ENCODE measurements around the gene BACE1-AS.

The BACE1-AS gene

DNA sequence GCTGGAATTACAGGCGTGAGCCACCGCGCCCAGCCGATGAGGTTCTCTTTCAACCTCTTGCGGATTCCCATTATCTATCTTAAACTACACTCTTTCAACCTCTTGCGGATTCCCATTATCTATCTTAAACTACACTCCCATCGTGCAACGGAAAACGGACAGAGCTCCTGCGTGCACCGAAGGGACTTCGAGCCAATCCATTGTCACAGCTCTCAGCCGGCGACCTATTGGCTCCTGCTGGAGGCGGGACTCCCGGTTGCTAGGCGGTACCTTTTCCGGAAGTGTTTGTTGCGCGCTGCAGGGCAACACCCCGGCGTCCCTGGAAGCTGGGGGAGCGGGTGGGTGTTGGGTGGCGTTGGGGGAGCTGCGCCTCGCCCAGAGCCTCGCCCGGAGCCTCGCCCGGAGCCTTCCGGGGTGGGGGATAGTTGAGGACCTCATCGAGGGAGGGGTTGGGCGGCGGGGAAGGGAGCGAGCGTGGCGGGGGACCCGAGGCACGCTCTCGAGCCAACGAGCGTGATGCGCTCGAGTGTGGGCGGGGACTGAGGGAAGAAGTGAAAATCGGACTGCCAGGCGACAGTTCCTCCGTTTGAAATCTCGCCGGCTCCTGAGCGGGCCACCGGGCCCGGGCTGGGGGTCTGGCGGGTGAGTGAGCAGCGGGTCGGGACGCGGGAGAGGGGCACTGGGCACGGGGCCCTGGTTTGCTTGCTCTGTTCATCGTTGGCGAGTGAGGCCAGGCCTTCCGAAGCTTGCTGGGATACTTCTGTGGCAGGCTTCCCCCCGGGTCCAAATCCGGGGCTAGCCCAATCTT, 36.6 kb downstream of the BACE1-AS start, which contains the start of gene CEP164:
Gene CEP164 (plus strand): TSS at position 288 of the 808 bp plus-strand sequence. CDS start 10,733 bp downstream, outside the sequence.
- DNase-seq = peak; percentile 86

DNA sequence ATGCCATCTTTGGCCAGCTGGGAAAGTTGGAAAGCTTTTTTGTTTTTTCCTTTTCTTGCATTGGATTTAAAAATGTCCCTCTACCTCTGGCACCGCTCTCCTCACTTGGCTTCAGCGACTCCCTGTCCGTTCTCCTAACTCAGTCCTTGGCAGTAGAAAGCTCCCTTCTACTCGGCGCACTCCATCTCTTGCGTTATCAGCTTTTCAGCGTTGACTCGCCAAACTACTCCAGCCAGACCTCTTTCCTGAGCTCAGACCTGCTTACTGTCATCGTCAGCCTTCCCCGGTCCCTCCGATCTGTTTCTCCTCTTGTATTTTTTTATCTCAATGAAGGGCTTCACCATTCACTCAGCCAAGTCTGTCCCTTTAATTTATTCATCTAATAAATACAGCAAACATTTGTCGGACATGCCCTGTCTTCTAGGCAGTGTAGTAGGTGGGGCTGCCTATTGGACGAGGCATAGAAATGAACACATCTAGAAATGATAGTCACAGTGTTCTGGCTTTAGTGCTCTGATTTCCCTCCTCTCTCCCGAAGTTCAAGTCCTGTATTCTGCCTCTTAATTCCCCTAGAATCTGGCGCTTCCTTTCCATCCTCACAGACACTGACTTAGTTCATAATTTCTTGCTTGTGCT, 37.3 kb downstream of the BACE1-AS start:
- DNase-seq = no peak

- DNase-seq = no peak
These were observed 41.7 kb downstream of the BACE1-AS start for GRCh38 chr11:117332843-117333242.

- DNase-seq = no peak
These were observed 42.8 kb downstream of the BACE1-AS start for GRCh38 chr11:117333917-117334316.

- DNase-seq = no peak
These were observed 43.8 kb downstream of the BACE1-AS start for GRCh38 chr11:117334896-117335295.

DNA sequence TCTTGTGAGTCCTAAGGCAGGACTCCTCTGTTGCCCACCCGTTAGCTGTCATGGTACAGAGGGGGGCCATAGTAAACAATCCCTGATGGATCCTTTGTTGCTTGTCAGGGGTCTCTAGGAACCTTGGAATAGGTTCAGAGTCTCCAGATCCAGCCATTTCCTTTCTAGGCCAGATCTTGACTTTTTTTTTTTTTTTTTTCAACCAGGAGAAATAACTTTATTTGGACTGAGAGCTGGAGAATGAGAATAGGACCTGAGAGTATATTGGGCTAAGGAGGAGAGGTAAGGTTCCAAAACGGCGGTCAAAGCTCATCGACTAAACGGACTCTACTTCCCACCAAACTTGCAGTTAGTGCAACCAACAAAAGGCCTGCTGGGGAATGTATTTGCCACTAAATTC, 44.3 kb downstream of the BACE1-AS start:
- no peak for DNase-seq

- no peak for DNase-seq
These were observed 45.9 kb downstream of the BACE1-AS start for GRCh38 chr11:117337076-117337475.

All from T-helper 9 cell (primary cell).